CD4-positive, CD25-positive, alpha-beta regulatory T cell (primary cell): ENCODE data around the gene ADAM12. TPM values are rescaled to one million over a fixed set of nuclear protein-coding genes. Genes with fewer than 3 reads are reported as not detected.
"Not testable (repeated sequence)": the region's sequence is repeated elsewhere in the genome, so short reads cannot be mapped to it uniquely, and the experiment has no call there.

Source experiments
- ATAC-seq, 2 donors: fragments of 150-1000 bp; cut with Tn5 transposase; one replicate each; pipeline ENCODE4 v1.10.0; 2021; ENCODE audit warnings: low read depth in 2 of 2, moderate number of reproducible peaks in 2 of 2, moderate library complexity in 1 of 2
- DNase-seq, 3 donors: peaks; one replicate each; pipeline versions ENCODE4 v3.0.0 to v3.0.0-alpha.2; 2012 to 2022; ENCODE audit warnings: mixed read lengths in 1 of 3
- H3K27ac ChIP-seq: one replicate; pipeline ENCODE4 v1.7.0; 2013; ENCODE audit warnings: mild to moderate bottlenecking, low read length; ENCODE audit not compliant: insufficient read depth, poor library complexity, severe bottlenecking
- H3K27me3 ChIP-seq: one replicate; pipeline ENCODE4 v1.7.0; 2013; ENCODE audit warnings: low read length; ENCODE audit not compliant: control insufficient read depth, insufficient read depth
- H3K36me3 ChIP-seq: one replicate; pipeline ENCODE4 v1.7.0; 2013; ENCODE audit warnings: mild to moderate bottlenecking, low read length, moderate library complexity; ENCODE audit not compliant: control insufficient read depth, insufficient read depth
- H3K4me1 ChIP-seq: 2 replicates; pipeline ENCODE4 v1.7.0; 2013; ENCODE audit warnings: mild to moderate bottlenecking, low read length; ENCODE audit not compliant: insufficient read depth, control insufficient read depth, poor library complexity, severe bottlenecking
- H3K4me3 ChIP-seq: one replicate; pipeline ENCODE4 v1.7.0; 2013; ENCODE audit warnings: low read depth, mild to moderate bottlenecking, low read length, moderate library complexity
- H3K9me3 ChIP-seq, 2 experiments: 1 replicate in 1 of 2; 2 replicates in 1 of 2; pipeline ENCODE4 v1.7.0; 2013; ENCODE audit warnings: low read length in 2 of 2, mild to moderate bottlenecking in 1 of 2, moderate library complexity in 1 of 2; ENCODE audit not compliant: control insufficient read depth in 2 of 2
- H3K27ac Mint-ChIP-seq, 3 donors: one replicate each; pipeline ENCODE4 v1.8.0; 2020 to 2022; ENCODE audit warnings: mild to moderate bottlenecking in 3 of 3, mixed read lengths in 3 of 3, moderate library complexity in 2 of 3
- H3K27me3 Mint-ChIP-seq: one replicate; pipeline ENCODE4 v1.8.0; 2022; ENCODE audit warnings: mild to moderate bottlenecking, mixed read lengths
- H3K36me3 Mint-ChIP-seq: one replicate; pipeline ENCODE4 v1.8.0; 2020; ENCODE audit warnings: mixed read lengths
- H3K4me1 Mint-ChIP-seq, 4 donors: one replicate each; pipeline ENCODE4 v1.8.0; 2020 to 2022; ENCODE audit warnings: mixed read lengths in 4 of 4, mild to moderate bottlenecking in 1 of 4
- H3K4me3 Mint-ChIP-seq, 4 donors: one replicate each; pipeline ENCODE4 v1.8.0; 2020 to 2022; ENCODE audit warnings: mild to moderate bottlenecking in 4 of 4, mixed read lengths in 4 of 4, moderate library complexity in 3 of 4
- H3K9me3 Mint-ChIP-seq, 7 donors: one replicate each; pipeline ENCODE4 v1.8.0; 2020 to 2022; ENCODE audit warnings: mixed read lengths in 7 of 7, mild to moderate bottlenecking in 3 of 7, moderate library complexity in 2 of 7
- polyA plus RNA-seq, 4 donors: library from polyadenylated mRNA; unstranded; fragments of 300-500 nt; fragmentation: Illumina TruSeq; gene quantifications; one replicate each; pipeline ENCODE4 v1.2.3, GENCODE V29; 2021
- total RNA-seq: library from RNA; stranded (reverse); gene quantifications from one replicate; pipeline ENCODE4 v1.2.3, GENCODE V29; 2022

Gene ADAM12
- total and polyA plus RNA-seq, 5 donors from 2014 or later, result 1.3 to 3.8 (median 1.9) TPM

- no peak for ATAC-seq
Observed at GRCh38 chr10:126357169-126357568, 31.1 kb downstream of the ADAM12 start.

GRCh38 chr10:126353666-126354065 is 34.6 kb downstream of the ADAM12 start:
- H3K9me3 Mint-ChIP-seq, result peaks cover 0 to 31% (median 12%) of the 10 kb centered on the region in 7 donors
- ATAC-seq, result no peak
- DNase-seq, result no peak
- no peaks in the 10 kb centered on the region for H3K36me3 ChIP-seq
- peaks cover 4% of the 10 kb centered on the region for H3K36me3 Mint-ChIP-seq
- no peak overlapping the region for H3K27ac ChIP-seq
- no peak overlapping the region for H3K27ac Mint-ChIP-seq
- H3K4me1 ChIP-seq, result no peaks in the 10 kb centered on the region
- no peak overlapping the region for H3K4me3 Mint-ChIP-seq
- no peak overlapping the region for H3K4me3 ChIP-seq
- peaks cover 5% of the 10 kb centered on the region for H3K27me3 Mint-ChIP-seq
- no peaks in the 10 kb centered on the region for H3K4me1 Mint-ChIP-seq
- peaks cover 7 to 18% of the 10 kb centered on the region in 2 experiments for H3K9me3 ChIP-seq
- no peaks in the 10 kb centered on the region for H3K27me3 ChIP-seq

More at GRCh38 chr10:126357169-126357568, 31.1 kb downstream of the ADAM12 start:
- H3K27me3 Mint-ChIP-seq, result peaks cover 7% of the 10 kb centered on the region
- no peak overlapping the region for H3K4me3 Mint-ChIP-seq
- Histone ChIP-seq H3K9me3 (peaks cover 7 to 18% of the 10 kb centered on the region in 2 experiments), H3K36me3 (no peaks in the 10 kb centered on the region), H3K4me3 (no peak overlapping the region), H3K27me3 (no peaks in the 10 kb centered on the region), H3K27ac (no peak overlapping the region), H3K4me1 (no peaks in the 10 kb centered on the region)
- DNase-seq, result no peak
- H3K27ac Mint-ChIP-seq, result no peak overlapping the region
- peaks cover 4% of the 10 kb centered on the region for H3K36me3 Mint-ChIP-seq
- peaks cover 0 to 40% (median 17%) of the 10 kb centered on the region in 7 donors for H3K9me3 Mint-ChIP-seq
- peaks cover 0 to 4% (median 0%) of the 10 kb centered on the region in 4 donors for H3K4me1 Mint-ChIP-seq

- Histone ChIP-seq H3K4me1 (no peaks in the 10 kb centered on the region), H3K27ac (no peak overlapping the region), H3K4me3 (no peak overlapping the region), H3K9me3 (peaks cover 4 to 15% of the 10 kb centered on the region in 2 experiments), H3K36me3 (no peaks in the 10 kb centered on the region), H3K27me3 (no peaks in the 10 kb centered on the region)
- no peak for ATAC-seq
- DNase-seq, result no peak
- Mint-ChIP-seq H3K27me3 (no peaks in the 10 kb centered on the region), H3K36me3 (peaks cover 4% of the 10 kb centered on the region), H3K27ac (no peak overlapping the region), H3K4me3 (no peak overlapping the region), H3K9me3 (peaks cover 0 to 22% (median 9%) of the 10 kb centered on the region in 7 donors), H3K4me1 (no peaks in the 10 kb centered on the region)
Observed at GRCh38 chr10:126352453-126352852, 35.8 kb downstream of the ADAM12 start.

GRCh38 chr10:126351021-126351420 is 37.3 kb downstream of the ADAM12 start:
- Histone ChIP-seq H3K27ac (no peak overlapping the region), H3K4me1 (no peaks in the 10 kb centered on the region), H3K27me3 (no peaks in the 10 kb centered on the region), H3K36me3 (no peaks in the 10 kb centered on the region), H3K9me3 (peaks cover under 1 to 2% of the 10 kb centered on the region in 2 experiments), H3K4me3 (no peak overlapping the region)
- H3K4me1 Mint-ChIP-seq, result no peaks in the 10 kb centered on the region
- H3K27me3 Mint-ChIP-seq, result no peaks in the 10 kb centered on the region
- peaks cover 0 to 8% (median 3%) of the 10 kb centered on the region in 7 donors for H3K9me3 Mint-ChIP-seq
- DNase-seq (no peak), ATAC-seq (no peak)
- no peaks in the 10 kb centered on the region for H3K36me3 Mint-ChIP-seq
- H3K4me3 Mint-ChIP-seq, result no peak overlapping the region
- no peak overlapping the region for H3K27ac Mint-ChIP-seq

- H3K4me3 Mint-ChIP-seq, result no peak overlapping the region
Observed at GRCh38 chr10:126350216-126350992, 37.9 kb downstream of the ADAM12 start.

GRCh38 chr10:126349676-126350075 is 38.6 kb downstream of the ADAM12 start:
- H3K9me3 Mint-ChIP-seq, result peaks cover 0 to 8% (median 0%) of the 10 kb centered on the region in 7 donors
- no peaks in the 10 kb centered on the region for H3K27me3 Mint-ChIP-seq
- no peaks in the 10 kb centered on the region for H3K36me3 Mint-ChIP-seq
- no peak overlapping the region for H3K4me3 Mint-ChIP-seq
- no peak overlapping the region for H3K27ac Mint-ChIP-seq
- no peaks in the 10 kb centered on the region for H3K9me3 ChIP-seq
- no peak overlapping the region for H3K4me3 ChIP-seq
- ATAC-seq (no peak), DNase-seq (no peak)
- no peak overlapping the region for H3K27ac ChIP-seq
- H3K27me3 ChIP-seq, result no peaks in the 10 kb centered on the region
- H3K4me1 Mint-ChIP-seq, result no peaks in the 10 kb centered on the region
- no peaks in the 10 kb centered on the region for H3K36me3 ChIP-seq
- H3K4me1 ChIP-seq, result no peaks in the 10 kb centered on the region

More at GRCh38 chr10:126350216-126350992, 37.9 kb downstream of the ADAM12 start:
- H3K9me3 Mint-ChIP-seq, result peaks cover 0 to 8% (median 3%) of the 10 kb centered on the region in 7 donors
- Histone ChIP-seq H3K4me3 (no peak overlapping the region), H3K4me1 (no peaks in the 10 kb centered on the region), H3K9me3 (no peaks in the 10 kb centered on the region), H3K27ac (no peak overlapping the region), H3K27me3 (no peaks in the 10 kb centered on the region), H3K36me3 (no peaks in the 10 kb centered on the region)
- no peaks in the 10 kb centered on the region for H3K36me3 Mint-ChIP-seq
- no peaks in the 10 kb centered on the region for H3K4me1 Mint-ChIP-seq
- H3K27me3 Mint-ChIP-seq, result no peaks in the 10 kb centered on the region
- ATAC-seq (no peak), DNase-seq (no peak)
- H3K27ac Mint-ChIP-seq, result no peak overlapping the region

GRCh38 chr10:126349101-126349500 is 39.2 kb downstream of the ADAM12 start:
- Histone ChIP-seq H3K27ac (no peak overlapping the region), H3K27me3 (no peaks in the 10 kb centered on the region), H3K4me1 (no peaks in the 10 kb centered on the region), H3K4me3 (no peak overlapping the region), H3K36me3 (no peaks in the 10 kb centered on the region), H3K9me3 (no peaks in the 10 kb centered on the region)
- Mint-ChIP-seq H3K27me3 (no peaks in the 10 kb centered on the region), H3K27ac (no peak overlapping the region), H3K4me1 (no peaks in the 10 kb centered on the region), H3K36me3 (no peaks in the 10 kb centered on the region), H3K9me3 (peaks cover 0 to 10% (median 0%) of the 10 kb centered on the region in 7 donors), H3K4me3 (no peak overlapping the region)
- ATAC-seq (no peak), DNase-seq (no peak)

GRCh38 chr10:126343496-126343895 is 44.8 kb downstream of the ADAM12 start:
- H3K9me3 ChIP-seq, H3K36me3 ChIP-seq, H3K27ac Mint-ChIP-seq, H3K27me3 ChIP-seq, H3K36me3 Mint-ChIP-seq, H3K4me3 Mint-ChIP-seq, DNase-seq, H3K4me1 ChIP-seq, H3K27ac ChIP-seq, H3K27me3 Mint-ChIP-seq, ATAC-seq, H3K4me3 ChIP-seq, H3K4me1 Mint-ChIP-seq: not testable (repeated sequence)
- peaks cover 0 to 16% (median 2%) of the 10 kb centered on the region in 7 donors for H3K9me3 Mint-ChIP-seq
